H1 (cell line): ENCODE data around the gene EEF1A2. TPM values are rescaled to one million over a fixed set of nuclear protein-coding genes. Genes with fewer than 3 reads are reported as not detected.

Source experiments
- CTCF ChIA-PET: fragments of 300-600 bp; sonication (Branson Sonifier 250); formaldehyde crosslinking; loops from one replicate; lab custom pipeline; 2021; ENCODE audit not compliant: partially characterized antibody; lab: Charles Lee
- POLR2A ChIA-PET: fragments of 300-600 bp; sonication (Branson Sonifier 250); formaldehyde crosslinking; loops from one replicate; lab custom pipeline; 2021; ENCODE audit warnings: inconsistent platforms; ENCODE audit not compliant: partially characterized antibody; lab: Charles Lee
- DNase-seq, 2 experiments: peaks; one replicate each; pipeline versions ENCODE4 v3.0.0 to v3.0.0-alpha.2; 2010 to 2022; ENCODE audit warnings: low spot score in 2 of 2, low read depth in 1 of 2, mixed read lengths in 1 of 2
- FAIRE-seq: peaks from 2 replicates; lab custom pipeline; 2011; peaks lifted over from hg19 to GRCh38; lab: Jason Lieb, UNC
- H2AFZ ChIP-seq: 2 replicates; pipeline ENCODE4 v1.8.1; 2012; ENCODE audit warnings: low read length, inconsistent platforms
- H2AK5ac ChIP-seq: 2 replicates; pipeline ENCODE4 v1.6.1; 2013; ENCODE audit warnings: low read depth, low read length
- H2BK120ac ChIP-seq: replicated peaks from 2 replicates; pipeline ENCODE3; 2013; ENCODE audit warnings: low read depth, low read length, inconsistent platforms
- H2BK12ac ChIP-seq: 2 replicates; pipeline ENCODE4 v1.6.1; 2013; ENCODE audit warnings: low read depth, low read length
- H2BK15ac ChIP-seq: 2 replicates; pipeline ENCODE4 v1.6.1; 2013; ENCODE audit warnings: low read length
- H2BK20ac ChIP-seq: 2 replicates; pipeline ENCODE4 v1.6.1; 2013; ENCODE audit warnings: low read length
- H2BK5ac ChIP-seq: 2 replicates; pipeline ENCODE4 v1.6.1; 2013; ENCODE audit warnings: low read depth, low read length
- H3K14ac ChIP-seq: 2 replicates; pipeline ENCODE4 v1.6.1; 2013; ENCODE audit warnings: inconsistent platforms; ENCODE audit not compliant: insufficient read length
- H3K18ac ChIP-seq: 2 replicates; pipeline ENCODE4 v1.6.1; 2013; ENCODE audit warnings: low read length; ENCODE audit errors: extremely low read depth
- H3K23ac ChIP-seq: 2 replicates; pipeline ENCODE4 v1.6.1; 2013; ENCODE audit warnings: inconsistent platforms; ENCODE audit not compliant: insufficient read length
- H3K23me2 ChIP-seq: 2 replicates; pipeline ENCODE4 v1.6.1; 2013; ENCODE audit warnings: low read depth, low read length
- H3K27ac ChIP-seq: 2 replicates; pipeline ENCODE4 v1.6.1; 2011; ENCODE audit warnings: low read depth, low read length, inconsistent platforms
- H3K27me3 ChIP-seq, 4 experiments: replicated peaks in 1 of 4; 1 replicate in 1 of 4; 2 replicates in 3 of 4; pipeline versions ENCODE4 v1.6.1 to v1.8.1; 2011 to 2013; ENCODE audit warnings: low read length in 3 of 4, mild to moderate bottlenecking in 3 of 4, inconsistent platforms in 2 of 4, mixed read lengths in 2 of 4, moderate library complexity in 1 of 4; ENCODE audit not compliant: control insufficient read depth in 3 of 4, insufficient read depth in 3 of 4; ENCODE audit errors: extremely low read depth in 1 of 4
- H3K36me3 ChIP-seq, 4 experiments: 2 replicates each; pipeline versions ENCODE4 v1.6.1 to v1.8.1; 2011 to 2013; ENCODE audit warnings: mild to moderate bottlenecking in 4 of 4, low read length in 3 of 4, moderate library complexity in 2 of 4, control low read depth in 1 of 4, inconsistent platforms in 1 of 4; ENCODE audit not compliant: insufficient read depth in 4 of 4, control insufficient read depth in 2 of 4
- H3K4ac ChIP-seq: replicated peaks from 2 replicates; pipeline ENCODE3; 2013; ENCODE audit warnings: low read length, low read depth, mixed read lengths, inconsistent platforms; ENCODE audit not compliant: insufficient read length
- H3K4me1 ChIP-seq, 4 experiments: replicated peaks in 1 of 4; 1 replicate in 1 of 4; 2 replicates in 3 of 4; pipeline versions ENCODE4 v1.6.1 to v1.8.1; 2011 to 2013; ENCODE audit warnings: low read length in 3 of 4, inconsistent platforms in 2 of 4, mixed read lengths in 1 of 4; ENCODE audit not compliant: insufficient read depth in 4 of 4, control insufficient read depth in 3 of 4
- H3K4me2 ChIP-seq, 2 experiments: 2 replicates each; pipeline versions ENCODE4 v1.6.1 to v1.8.1; 2011 to 2013; ENCODE audit warnings: low read depth in 2 of 2, low read length in 2 of 2, control low read depth in 1 of 2, inconsistent platforms in 1 of 2, mild to moderate bottlenecking in 1 of 2; ENCODE audit not compliant: insufficient read depth in 1 of 2
- H3K4me3 ChIP-seq, 4 experiments: fragments of 200-600, 300-600 bp in 1 of 4; sonication (generic), shearing (Covaris generic), sonication (Bioruptor Twin) in 1 of 4; 2 replicates each; pipeline versions ENCODE4 v1.5.1 to v1.8.1; 2011 to 2016; ENCODE audit warnings: low read length in 4 of 4, low read depth in 3 of 4, control low read depth in 2 of 4, inconsistent platforms in 2 of 4, mild to moderate bottlenecking in 2 of 4, mixed read lengths in 1 of 4, moderate library complexity in 1 of 4; ENCODE audit not compliant: insufficient read depth in 2 of 4; ENCODE audit errors: extremely low read depth in 1 of 4
- H3K56ac ChIP-seq: replicated peaks from 2 replicates; pipeline ENCODE3; 2013; ENCODE audit warnings: low read depth, mild to moderate bottlenecking, mixed read lengths, low read length, inconsistent platforms; ENCODE audit not compliant: insufficient read length
- H3K79me1 ChIP-seq: 2 replicates; pipeline ENCODE4 v1.6.1; 2013; ENCODE audit warnings: low read depth, low read length, control low read depth
- H3K79me2 ChIP-seq, 2 experiments: 2 replicates each; pipeline versions ENCODE4 v1.6.1 to v1.8.1; 2012 to 2013; ENCODE audit warnings: low read length in 2 of 2, mild to moderate bottlenecking in 2 of 2, inconsistent platforms in 1 of 2; ENCODE audit not compliant: insufficient read depth in 2 of 2, control insufficient read depth in 1 of 2
- H3K9ac ChIP-seq, 4 experiments: replicated peaks in 1 of 4; 1 replicate in 1 of 4; 2 replicates in 3 of 4; pipeline versions ENCODE4 v1.6.1 to v1.8.1; 2011 to 2013; ENCODE audit warnings: low read depth in 3 of 4, low read length in 3 of 4, control low read depth in 2 of 4, mild to moderate bottlenecking in 2 of 4, moderate library complexity in 2 of 4, inconsistent platforms in 1 of 4; ENCODE audit errors: extremely low read depth in 1 of 4
- H3K9me3 ChIP-seq, 2 experiments: 2 replicates each; pipeline versions ENCODE4 v1.6.1 to v1.8.1; 2012 to 2013; ENCODE audit warnings: mild to moderate bottlenecking in 2 of 2, moderate library complexity in 2 of 2, control low read depth in 1 of 2, inconsistent platforms in 1 of 2, low read depth in 1 of 2, low read length in 1 of 2, mixed read lengths in 1 of 2; ENCODE audit not compliant: insufficient read depth in 2 of 2
- H4K20me1 ChIP-seq, 2 experiments: replicated peaks in 1 of 2; 2 replicates each; pipeline versions ENCODE3 to v1.8.1; 2011 to 2013; ENCODE audit warnings: inconsistent platforms in 2 of 2, low read length in 2 of 2, mild to moderate bottlenecking in 1 of 2; ENCODE audit not compliant: insufficient read depth in 2 of 2, control insufficient read depth in 1 of 2
- H4K5ac ChIP-seq: 2 replicates; pipeline ENCODE4 v1.6.1; 2013; ENCODE audit warnings: low read length, low read depth, mixed read lengths, inconsistent platforms; ENCODE audit not compliant: insufficient read length
- H4K8ac ChIP-seq: 2 replicates; pipeline ENCODE4 v1.8.0; 2013; ENCODE audit warnings: mild to moderate bottlenecking, moderate library complexity, low read length, inconsistent platforms; ENCODE audit not compliant: insufficient read depth; ENCODE audit errors: extremely low read depth
- H4K91ac ChIP-seq: replicated peaks from 2 replicates; pipeline ENCODE3; 2013; ENCODE audit warnings: low read length, mixed read lengths, inconsistent platforms; ENCODE audit not compliant: insufficient read length
- MAFK ChIP-seq: IDR thresholded peaks from 2 replicates; pipeline ENCODE4 v1.6.1; 2012; ENCODE audit warnings: low read depth, mild to moderate bottlenecking, improper control_type of control experiment, low read length
- RAD21 ChIP-seq, 2 experiments: IDR thresholded peaks in 1 of 2; conservative IDR thresholded peaks in 1 of 2; 2 replicates each; pipeline ENCODE4 v1.6.1; 2011; ENCODE audit warnings: low read depth in 2 of 2, low read length in 2 of 2, improper control_type of control experiment in 1 of 2, inconsistent platforms in 1 of 2, mild to moderate bottlenecking in 1 of 2, moderate library complexity in 1 of 2
- WGBS, 2 experiments: shearing (Covaris generic) in 1 of 2; methylation state at CpG; one replicate each; pipeline versions ENCODE4 v1.1.6 to v1.1.7; 2013 to 2015; ENCODE audit warnings: low lambda C conversion rate in 2 of 2, mixed read lengths in 2 of 2, inconsistent platforms in 1 of 2, low coverage in 1 of 2, missing lambda C conversion rate in 1 of 2; ENCODE audit not compliant: insufficient replicate concordance in 2 of 2, insufficient coverage in 1 of 2, insufficient read length in 1 of 2; ENCODE audit errors: extremely low coverage in 1 of 2, missing lambda C conversion rate in 1 of 2; 5-methylcytosine and 5-hydroxymethylcytosine counted together
- polyA plus RNA-seq, 7 experiments: library from polyadenylated mRNA; depleted of rRNA in 3 of 7; stranded (reverse) in 5 of 7; unstranded in 2 of 7; fragments of >200 nt in 5 of 7; fragments of 200-250 nt in 2 of 7; gene quantifications; 1 replicate in 5 of 7; 2 replicates in 1 of 7; 4 replicates in 1 of 7; pipeline versions ENCODE4 v1.2.1 to v1.2.3, GENCODE V29; 2011 to 2013; ENCODE audit warnings: missing spikeins in 2 of 7, mixed read lengths in 2 of 7
- total RNA-seq: library from RNA; stranded (reverse); fragmentation: NEBNext Ultra II Directional; extraction: Animal tissue kit (Norgen Biotek cat#: 25700); gene quantifications from 2 replicates; pipeline ENCODE4 v1.2.1, GENCODE V29; 2021

EEF1A2 gene
- total and polyA plus RNA-seq, 2 of the 8 experiments (the other 6 are each of a cell fraction or from before 2014, with no cell fraction given) = 7.4 to 25.8 TPM

DNA sequence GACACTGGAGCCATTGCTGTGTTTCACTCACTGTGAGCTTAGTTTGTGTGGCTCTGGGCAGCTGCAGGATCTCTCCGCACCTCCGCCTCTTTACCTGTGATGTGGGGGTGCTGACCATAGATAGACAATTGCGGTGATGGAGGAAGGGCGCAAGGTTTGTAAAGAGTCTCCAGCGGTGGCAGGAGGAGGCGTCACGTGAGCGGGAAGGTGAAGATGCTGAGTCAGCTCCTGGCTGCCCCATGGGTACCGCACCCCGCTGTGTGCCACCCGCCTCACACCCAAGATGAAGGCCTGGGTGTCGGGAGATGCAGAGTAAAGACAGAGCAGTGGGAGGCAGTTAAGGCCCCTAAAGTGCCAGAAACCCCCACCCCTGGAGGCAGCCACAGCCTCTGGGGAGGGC is 17.4 kb downstream of the EEF1A2 start:
- TF ChIP-seq RAD21 (IDR thresholded peaks at IDR 0.05 in 1 of 2, conservative IDR thresholded peaks at IDR 0.05 in 1 of 2; ENCODE audit: low read depth in 2 of 2, low read length in 2 of 2) = no peak
- peak; percentile 82 for TF ChIP-seq MAFK
- H2BK15ac ChIP-seq = no peak overlapping the region; the same call in 1 of the 2 replicates
- no peaks in the 10 kb centered on the region for H3K79me2 ChIP-seq
- H2BK20ac ChIP-seq = 0 out of 2 replicates have a peak overlapping the region, but pooled peaks have one; percentile 61
- peak overlapping the region; percentile 6; the same call in 1 of the 2 replicates for H2BK12ac ChIP-seq
- no peak overlapping the region for H2AFZ ChIP-seq
- no peak overlapping the region for H2AK5ac ChIP-seq
- no peaks in the 10 kb centered on the region for H3K23me2 ChIP-seq
- 68% methylated on average over 12 of the region's 12 CpGs; no CpG with 5 or more reads in 1 of the 2 experiments for WGBS, 2 experiments
- H4K8ac ChIP-seq = no peak overlapping the region
- H3K4ac ChIP-seq = no peak overlapping the region
- H3K4me1 ChIP-seq = peaks cover 0 to 20% (median 12%) of the 10 kb centered on the region in 4 experiments; a peak in 5 of 7 replicates
- H3K4me3 ChIP-seq = no peak overlapping the region
- FAIRE-seq (no peak), DNase-seq (no peak)
- H3K36me3 ChIP-seq = no peaks in the 10 kb centered on the region
- no peak overlapping the region for H3K4me2 ChIP-seq
- H2BK120ac ChIP-seq = no peak overlapping the region
- no peak overlapping the region for H4K5ac ChIP-seq
- ChIA-PET POLR2A (interaction anchor here (1.1 to 2.3 kb wide), 2 partner anchors 10 to 21 kb away, joined by 3 to 8 read pairs; partner anchors contain the start of gene KCNQ2), CTCF (interaction anchor here (0.7 to 4.8 kb wide), 7 partner anchors 11 to 251 kb away, joined by 3 to 39 read pairs (median 3); no protein-coding TSS in a partner anchor)
- H3K18ac ChIP-seq = no peak overlapping the region
- H3K56ac ChIP-seq = no peak overlapping the region
- H3K79me1 ChIP-seq = no peaks in the 10 kb centered on the region
- no peaks in the 10 kb centered on the region for H3K27me3 ChIP-seq
- no peak overlapping the region for H3K23ac ChIP-seq
- H2BK5ac ChIP-seq = peak overlapping the region; percentile 13; the same call in 1 of the 2 replicates
- no peaks in the 10 kb centered on the region for H4K20me1 ChIP-seq
- H4K91ac ChIP-seq = no peak overlapping the region
- no peak overlapping the region for H3K9ac ChIP-seq
- peaks cover 3% of the 10 kb centered on the region in 2 experiments; a peak in 1 of 4 replicates for H3K9me3 ChIP-seq
- no peak overlapping the region for H3K14ac ChIP-seq
- H3K27ac ChIP-seq = no peak overlapping the region
